Esophagus muscularis mucosa (tissue), 3 donors: ENCODE measurements around the gene HS2ST1.

Experiments
- POLR2A ChIP-seq: fragments of 450-650 bp; IDR thresholded peaks from one replicate; pipeline ENCODE4 v1.6.1; 2017; ENCODE audit warnings: antibody characterized with exemption, moderate library complexity, mild to moderate bottlenecking, low read depth
- POLR2AphosphoS5 ChIP-seq, 2 donors: sonication (generic); formaldehyde crosslinking; IDR thresholded peaks; one replicate each; pipeline ENCODE4 v1.6.1; 2017; ENCODE audit warnings: antibody characterized with exemption in 2 of 2
- TF ChIP-seq, protein P1 (sequence below), 3 experiments: fragments of 200-600 bp in 2 of 3; fragments of 450-650 bp in 1 of 3; sonication (generic) in 2 of 3; IDR thresholded peaks; one replicate each; pipeline ENCODE4 v1.5.1; 2017 to 2019; ENCODE audit warnings: antibody characterized with exemption in 3 of 3, mild to moderate bottlenecking in 2 of 3, moderate library complexity in 1 of 3

- TF ChIP-seq POLR2A (no peak), POLR2AphosphoS5 (IDR thresholded peaks at IDR 0.05) (no peak)
- TF ChIP-seq, protein P1, sequence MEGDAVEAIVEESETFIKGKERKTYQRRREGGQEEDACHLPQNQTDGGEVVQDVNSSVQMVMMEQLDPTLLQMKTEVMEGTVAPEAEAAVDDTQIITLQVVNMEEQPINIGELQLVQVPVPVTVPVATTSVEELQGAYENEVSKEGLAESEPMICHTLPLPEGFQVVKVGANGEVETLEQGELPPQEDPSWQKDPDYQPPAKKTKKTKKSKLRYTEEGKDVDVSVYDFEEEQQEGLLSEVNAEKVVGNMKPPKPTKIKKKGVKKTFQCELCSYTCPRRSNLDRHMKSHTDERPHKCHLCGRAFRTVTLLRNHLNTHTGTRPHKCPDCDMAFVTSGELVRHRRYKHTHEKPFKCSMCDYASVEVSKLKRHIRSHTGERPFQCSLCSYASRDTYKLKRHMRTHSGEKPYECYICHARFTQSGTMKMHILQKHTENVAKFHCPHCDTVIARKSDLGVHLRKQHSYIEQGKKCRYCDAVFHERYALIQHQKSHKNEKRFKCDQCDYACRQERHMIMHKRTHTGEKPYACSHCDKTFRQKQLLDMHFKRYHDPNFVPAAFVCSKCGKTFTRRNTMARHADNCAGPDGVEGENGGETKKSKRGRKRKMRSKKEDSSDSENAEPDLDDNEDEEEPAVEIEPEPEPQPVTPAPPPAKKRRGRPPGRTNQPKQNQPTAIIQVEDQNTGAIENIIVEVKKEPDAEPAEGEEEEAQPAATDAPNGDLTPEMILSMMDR (IDR thresholded peaks at IDR 0.05), result no peak
Measured at GRCh38 chr1:87123610-87124009, 209.2 kb downstream of the HS2ST1 start.
